T-helper 1 cell treated with Interleukin-12 subunit alpha and Interleukin-12 subunit beta and Interleukin-4 antibody, amounts not matched to agents 30 ng/mL and 1 ng/mL, for 36 hours (primary cell): Measurements from ENCODE around the gene KRTAP5-10. TPM values are rescaled to one million over a fixed set of nuclear protein-coding genes. Genes with fewer than 3 reads are reported as not detected.
"Not testable (repeated sequence)": the region's sequence is repeated elsewhere in the genome, so short reads cannot be mapped to it uniquely, and the experiment has no call there.

Experiments
- intact Hi-C: fragments of 100-400 bp; cut with micrococcal nuclease; formaldehyde crosslinking; loops from one replicate; pipeline ENCODE4 v1.15.1; 2024
- total RNA-seq: library from RNA; stranded (reverse); gene quantifications from 2 replicates; pipeline ENCODE4 v1.2.3, GENCODE V29; 2022

KRTAP5-10 gene, protein sequence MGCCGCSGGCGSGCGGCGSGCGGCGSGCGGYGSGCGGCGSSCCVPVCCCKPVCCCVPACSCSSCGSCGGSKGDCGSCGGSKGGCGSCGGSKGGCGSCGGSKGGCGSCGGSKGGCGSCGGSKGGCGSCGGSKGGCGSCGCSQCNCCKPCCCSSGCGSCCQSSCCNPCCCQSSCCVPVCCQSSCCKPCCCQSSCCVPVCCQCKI
- total RNA-seq = not detected in 2 replicates

DNA sequence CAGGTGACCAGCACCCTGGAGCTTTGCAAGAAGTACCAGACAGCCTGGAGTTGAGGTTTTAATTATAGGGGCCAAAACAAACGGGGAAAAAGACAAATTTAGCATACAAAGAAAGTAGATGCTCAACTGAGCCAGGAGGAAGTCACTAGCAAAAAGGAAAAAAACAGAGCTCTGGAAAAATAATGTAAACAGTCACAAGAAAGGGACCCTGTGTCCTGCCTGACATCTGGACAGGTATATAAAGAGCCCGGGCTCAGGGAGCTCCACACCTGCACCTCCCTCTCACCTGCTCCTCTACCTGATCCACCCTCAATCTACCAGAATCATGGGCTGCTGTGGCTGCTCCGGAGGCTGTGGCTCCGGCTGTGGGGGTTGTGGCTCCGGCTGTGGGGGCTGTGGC, at the start of gene KRTAP5-10:
Gene KRTAP5-10, plus strand, starts transcription at position 301 of the 400 bp plus-strand sequence. Its CDS starts 25 bp downstream, at position 326.
- intact Hi-C loops = no loop called here

DNA sequence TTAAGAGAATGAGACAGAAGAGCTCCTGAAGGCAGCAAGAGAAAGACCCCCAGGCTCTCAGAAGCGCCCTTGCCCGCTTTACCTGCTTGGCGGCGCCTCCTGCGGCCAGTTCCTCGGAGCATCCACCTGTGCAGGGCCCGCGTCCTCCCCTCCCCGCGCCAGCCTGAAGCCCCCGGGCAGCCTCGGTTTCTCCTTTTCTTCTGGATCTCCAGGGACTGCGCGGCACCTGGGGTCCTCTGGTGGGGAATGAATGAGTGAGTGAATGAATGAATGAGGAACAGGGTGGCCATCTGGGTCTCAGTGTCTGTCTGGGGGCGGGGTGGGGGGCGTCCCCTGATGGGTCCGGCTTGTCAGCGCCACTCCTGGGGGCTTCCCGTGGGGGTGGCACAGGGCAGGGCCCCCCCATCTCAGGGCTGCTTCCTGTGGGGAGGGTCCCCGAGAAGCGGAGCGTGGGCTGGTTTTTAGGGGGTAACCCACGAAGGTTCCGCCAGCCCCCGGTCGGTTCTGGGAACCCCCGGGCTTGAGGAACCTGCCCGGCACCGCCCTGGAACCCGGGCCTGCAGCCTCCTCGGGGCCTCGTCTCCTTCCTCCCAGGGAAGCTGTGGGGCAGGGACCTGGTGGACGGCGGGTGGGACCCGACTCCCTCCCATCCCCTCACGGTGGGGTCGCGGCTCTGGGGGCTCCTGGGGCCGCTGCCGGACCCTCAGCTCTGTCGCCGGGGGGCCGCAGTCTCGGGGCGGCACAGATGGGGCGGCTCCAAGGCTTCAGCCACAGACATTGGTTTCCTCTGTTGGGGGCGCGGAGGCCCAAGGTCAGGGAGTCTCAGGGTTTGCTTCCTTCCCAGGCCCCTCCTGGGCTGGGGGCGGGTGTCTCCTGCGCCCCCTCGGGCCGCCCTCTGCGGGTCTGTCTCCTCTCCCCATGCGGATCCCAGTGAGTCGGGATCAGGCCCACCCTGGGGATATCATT, 46.6 kb upstream of the KRTAP5-10 start:
- intact Hi-C loops = no loop called here

DNA sequence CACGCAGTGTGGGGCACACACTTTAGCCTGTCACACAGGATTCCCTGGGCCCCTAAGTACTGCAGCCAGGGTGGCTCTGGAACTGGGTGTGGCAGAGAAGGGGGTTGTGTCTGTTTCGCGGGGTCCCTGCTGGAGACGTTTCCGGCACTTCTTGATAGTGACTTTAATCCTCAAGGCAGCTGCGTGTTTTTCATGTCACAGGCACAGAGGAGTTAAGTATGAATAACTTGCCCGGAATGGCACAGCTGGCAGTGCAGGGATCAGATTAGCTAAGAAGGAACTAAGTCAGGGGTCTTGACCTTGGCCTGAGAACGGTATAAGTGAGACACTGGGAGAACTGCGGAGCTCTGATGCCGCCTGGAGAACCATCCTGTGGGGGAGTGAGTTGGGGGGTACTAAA, 45.8 kb upstream of the KRTAP5-10 start:
- intact Hi-C loops = no loop called here

DNA sequence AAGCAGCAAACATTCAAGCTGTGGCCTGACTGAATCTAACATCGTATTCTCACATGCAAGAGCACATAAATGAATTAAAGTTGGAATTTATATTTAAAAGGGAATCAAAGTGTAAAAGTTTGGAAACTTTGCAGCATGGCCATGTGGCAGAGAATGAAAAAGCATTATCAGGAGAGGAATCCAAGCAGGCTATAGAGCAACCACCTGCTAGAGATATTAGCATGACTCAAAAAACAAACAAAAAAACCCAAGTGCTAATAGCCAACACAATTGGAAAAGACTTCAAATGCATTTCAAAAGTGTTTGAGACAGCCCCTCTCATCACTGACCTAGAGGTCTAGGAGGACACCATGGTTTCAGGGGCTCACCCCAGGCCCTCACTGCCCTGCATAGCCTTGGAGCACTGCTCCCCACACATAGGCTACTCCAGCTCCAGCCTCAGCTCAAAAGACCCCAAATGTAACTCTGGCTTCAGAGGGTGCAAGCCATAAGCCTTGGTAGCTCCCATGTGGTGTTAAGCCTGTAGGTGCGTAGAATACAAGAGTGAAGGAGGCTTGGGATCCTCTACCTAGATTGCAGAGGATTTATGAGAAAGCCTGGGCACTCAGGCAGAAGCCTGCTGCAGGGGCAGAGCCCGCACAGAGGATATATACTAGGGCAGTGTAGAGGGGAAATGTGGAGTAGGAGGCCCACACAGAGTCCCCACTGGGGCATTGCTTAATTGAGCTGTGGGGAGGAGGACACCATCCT, 40.0 kb upstream of the KRTAP5-10 start:
- intact Hi-C loops = no loop called here

DNA sequence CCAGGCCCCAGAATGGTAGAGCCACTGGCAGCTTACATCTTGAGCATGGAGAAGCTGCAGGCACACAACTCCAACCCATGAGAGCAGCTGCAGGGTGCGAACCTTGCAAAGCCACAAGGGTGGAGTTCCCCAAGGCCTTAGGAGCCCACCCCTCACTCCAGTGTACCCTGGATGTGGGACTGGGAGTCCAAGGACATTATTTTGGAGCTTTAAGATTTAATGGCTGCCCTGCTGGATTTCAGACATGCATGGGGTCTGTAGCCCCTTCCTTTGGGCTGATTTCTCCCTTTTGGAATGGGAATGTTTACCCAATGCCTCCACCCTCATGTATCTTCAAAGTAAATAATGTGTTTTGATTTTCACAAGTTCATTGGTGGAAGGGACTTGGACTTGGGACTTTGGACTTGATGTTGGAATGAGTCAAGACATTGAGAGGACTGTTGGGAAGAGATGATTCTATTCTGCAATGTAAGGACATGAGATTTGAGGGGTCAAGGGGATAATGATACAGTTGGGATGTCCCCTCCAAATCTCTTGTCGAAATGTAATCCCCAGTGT, 39.3 kb upstream of the KRTAP5-10 start:
- intact Hi-C loops = no loop called here

DNA sequence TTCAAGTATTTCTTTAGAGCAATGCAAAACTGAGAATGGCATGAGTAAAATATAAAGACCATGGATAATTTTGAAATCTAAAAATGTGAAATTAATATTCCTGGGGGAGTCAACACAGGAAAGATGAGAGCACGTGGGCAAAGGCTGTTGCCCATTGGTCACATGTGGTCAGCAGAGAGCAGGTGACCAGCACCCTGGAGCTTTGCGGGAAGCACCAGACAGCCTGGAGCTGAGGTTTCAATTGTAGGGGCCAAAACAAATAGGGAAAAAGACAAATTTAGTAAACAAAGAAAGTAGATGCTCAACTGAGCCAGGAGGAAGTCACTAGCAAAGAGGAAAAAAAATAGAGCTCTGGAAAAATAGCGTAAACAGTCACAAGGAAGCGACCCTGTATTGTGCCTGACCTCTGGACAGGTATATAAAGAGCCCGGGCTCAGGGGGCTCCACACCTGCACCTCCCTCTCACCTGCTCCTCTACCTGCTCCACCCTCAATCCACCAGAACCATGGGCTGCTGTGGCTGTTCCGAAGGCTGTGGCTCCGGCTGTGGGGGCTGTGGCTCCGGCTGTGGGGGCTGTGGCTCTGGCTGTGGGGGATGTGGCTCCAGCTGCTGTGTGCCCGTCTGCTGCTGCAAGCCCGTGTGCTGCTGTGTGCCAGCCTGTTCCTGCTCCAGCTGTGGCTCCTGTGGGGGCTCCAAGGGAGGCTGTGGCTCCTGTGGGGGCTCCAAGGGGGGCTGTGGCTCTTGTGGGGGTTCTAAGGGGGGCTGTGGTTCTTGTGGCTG, 38.4 kb upstream of the KRTAP5-10 start, which contains the start of gene KRTAP5-7:
Gene KRTAP5-7, plus strand, starts transcription at position 472 of the 780 bp plus-strand sequence. Its CDS starts 34 bp downstream, at position 506.
- intact Hi-C loops = not testable (repeated sequence)

DNA sequence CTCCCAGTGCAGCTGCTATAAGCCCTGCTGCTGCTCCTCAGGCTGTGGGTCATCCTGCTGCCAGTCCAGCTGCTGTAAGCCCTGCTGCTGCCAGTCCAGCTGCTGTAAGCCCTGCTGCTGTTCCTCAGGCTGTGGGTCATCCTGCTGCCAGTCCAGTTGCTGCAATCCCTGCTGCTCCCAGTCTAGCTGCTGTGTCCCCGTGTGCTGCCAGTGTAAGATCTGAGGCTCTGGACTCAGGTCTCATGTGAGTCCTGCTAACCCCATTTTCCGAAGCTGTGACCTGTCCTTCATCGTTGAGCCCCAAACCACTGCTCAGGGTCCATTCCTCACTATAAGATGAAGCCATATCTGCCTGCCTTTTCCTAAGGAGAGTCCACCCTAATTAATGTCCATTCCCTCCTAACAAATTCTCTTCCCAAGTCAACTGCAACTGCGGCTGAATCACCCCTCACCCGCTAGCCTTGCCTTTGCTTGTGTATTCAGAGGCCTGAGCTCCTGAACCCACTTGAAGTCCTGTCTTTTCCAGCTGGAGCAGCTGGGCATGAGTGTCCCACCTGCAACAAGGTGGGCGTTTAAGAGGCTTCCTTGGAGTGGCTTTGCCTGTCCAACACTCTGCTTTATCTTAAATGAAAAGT, 37.7 kb upstream of the KRTAP5-10 start:
- intact Hi-C loops = no loop called here

DNA sequence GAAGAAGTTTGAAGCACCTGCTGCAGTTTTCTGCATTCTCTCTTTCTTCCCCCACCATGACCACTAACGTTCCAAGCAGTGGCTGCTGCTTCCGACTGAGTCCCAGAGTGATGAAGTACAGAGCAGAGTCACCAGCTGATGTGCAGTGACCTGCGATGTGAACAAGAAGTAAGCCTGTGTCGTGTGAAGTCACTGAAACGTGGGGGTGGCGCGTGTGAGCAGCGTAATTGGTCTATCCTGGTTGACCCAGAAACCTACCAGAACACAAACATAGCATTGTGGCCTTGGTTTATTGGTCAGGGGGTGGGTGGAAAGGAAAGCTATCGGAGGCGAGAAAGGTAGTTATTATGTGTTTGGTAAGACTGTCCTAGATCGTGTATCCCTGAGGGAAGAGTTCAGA, 34.8 kb upstream of the KRTAP5-10 start:
- intact Hi-C loops = no loop called here

DNA sequence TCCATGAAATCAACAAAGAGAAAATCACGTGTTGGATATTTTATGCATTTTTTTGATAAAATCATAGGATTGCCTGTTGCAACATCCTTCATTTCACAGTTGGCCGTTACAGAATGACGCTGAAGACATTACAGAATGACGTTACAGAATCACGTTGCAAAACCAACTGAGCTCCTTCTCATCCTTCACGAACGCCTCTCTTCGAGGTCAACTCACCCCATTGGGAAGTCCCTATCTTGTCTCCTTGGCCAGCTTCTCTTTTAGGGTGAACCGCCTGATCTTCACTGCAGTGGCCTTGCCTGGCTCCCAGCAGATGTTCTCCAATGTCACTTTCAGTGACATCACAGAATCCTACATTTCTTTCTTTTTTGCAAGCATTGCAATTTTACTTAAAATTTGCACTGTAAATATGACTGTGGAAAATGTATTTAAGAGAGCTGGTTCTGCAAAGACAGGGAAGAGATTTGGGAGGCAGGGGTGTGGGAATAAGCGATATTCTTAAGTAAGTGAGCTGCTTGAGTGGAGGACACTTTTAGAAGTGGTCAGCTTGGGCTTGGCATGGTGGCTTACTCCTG, 33.2 kb upstream of the KRTAP5-10 start:
- intact Hi-C loops = no loop called here

DNA sequence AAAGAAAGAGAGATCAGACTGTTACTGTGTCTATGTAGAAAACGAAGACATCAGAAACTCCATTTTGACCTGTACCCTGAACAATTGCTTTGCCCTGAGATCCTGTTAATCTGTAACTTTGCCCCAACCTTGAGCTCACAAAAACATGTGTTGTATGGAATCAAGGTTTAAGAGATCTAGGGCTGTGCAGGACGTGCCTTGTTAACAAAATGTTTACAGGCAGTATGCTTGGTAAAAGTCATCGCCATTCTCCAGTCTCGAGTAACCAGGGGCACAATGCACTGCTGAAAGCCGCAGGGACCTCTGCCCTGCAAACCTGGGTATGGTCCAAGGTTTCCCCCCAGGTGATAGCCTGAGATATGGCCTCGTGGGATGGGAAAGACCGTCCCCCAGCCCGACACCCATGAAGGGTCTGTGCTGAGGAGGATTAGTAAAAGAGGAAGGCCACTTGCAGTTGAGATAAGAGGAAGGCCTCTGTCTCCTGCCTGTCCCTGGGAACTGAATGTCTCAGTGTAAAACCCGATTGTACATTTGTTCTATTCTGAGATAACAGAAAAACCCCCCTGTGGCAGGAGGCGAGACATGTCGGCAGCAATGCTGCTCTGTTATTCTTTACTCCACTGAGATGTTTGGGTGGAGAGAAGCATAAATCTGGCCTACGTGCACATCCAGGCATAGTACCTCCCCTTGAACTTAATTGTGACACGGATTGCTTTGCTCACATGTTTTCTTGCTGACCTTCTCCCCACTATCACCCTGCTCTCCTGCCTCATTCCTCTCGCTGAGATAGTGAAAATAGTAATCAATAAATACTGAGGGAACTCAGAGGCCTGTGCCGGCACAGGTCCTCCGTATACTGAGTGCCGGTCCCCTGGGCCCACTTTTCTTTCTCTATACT, 30.4 kb upstream of the KRTAP5-10 start:
- intact Hi-C loops = not testable (repeated sequence)

DNA sequence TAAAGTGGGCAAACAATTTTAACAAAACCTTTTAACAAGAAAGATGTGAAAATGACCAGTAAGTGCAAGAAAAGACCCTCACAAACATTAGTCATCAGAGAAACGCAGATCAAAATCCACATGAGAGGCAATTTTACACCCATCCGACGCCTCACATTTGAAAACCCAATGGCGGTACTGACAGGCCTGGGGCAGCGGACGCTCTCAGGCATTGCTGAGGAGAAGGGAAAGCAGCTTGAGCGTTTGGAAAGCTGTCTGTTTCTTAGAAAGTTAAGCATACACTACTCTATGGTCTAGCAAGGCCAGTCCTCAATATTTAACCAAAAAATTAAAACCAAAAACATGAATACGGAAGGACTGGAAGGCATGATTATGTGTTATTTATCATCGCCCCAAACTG, 29.5 kb upstream of the KRTAP5-10 start:
- intact Hi-C loops = no loop called here

DNA sequence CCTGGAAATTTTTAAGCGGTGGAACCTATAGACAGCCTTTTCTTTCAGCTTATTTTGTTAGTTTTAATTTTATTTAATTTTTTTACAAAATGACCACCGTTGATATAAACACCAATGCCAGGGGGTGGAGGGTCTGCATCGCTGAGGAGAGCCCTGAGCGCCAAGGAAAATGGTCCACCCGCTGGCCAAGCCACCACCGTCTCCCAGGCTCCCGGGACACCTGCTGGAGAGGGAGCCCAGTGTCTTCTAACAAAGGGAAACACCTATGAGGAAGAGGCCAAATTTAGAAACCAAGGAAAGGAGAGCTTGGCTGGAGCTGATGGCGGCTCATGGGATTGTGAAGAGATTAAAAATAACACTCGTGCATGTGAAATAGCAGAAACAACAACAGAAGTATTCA, 27.8 kb upstream of the KRTAP5-10 start:
- intact Hi-C loops = no loop called here

DNA sequence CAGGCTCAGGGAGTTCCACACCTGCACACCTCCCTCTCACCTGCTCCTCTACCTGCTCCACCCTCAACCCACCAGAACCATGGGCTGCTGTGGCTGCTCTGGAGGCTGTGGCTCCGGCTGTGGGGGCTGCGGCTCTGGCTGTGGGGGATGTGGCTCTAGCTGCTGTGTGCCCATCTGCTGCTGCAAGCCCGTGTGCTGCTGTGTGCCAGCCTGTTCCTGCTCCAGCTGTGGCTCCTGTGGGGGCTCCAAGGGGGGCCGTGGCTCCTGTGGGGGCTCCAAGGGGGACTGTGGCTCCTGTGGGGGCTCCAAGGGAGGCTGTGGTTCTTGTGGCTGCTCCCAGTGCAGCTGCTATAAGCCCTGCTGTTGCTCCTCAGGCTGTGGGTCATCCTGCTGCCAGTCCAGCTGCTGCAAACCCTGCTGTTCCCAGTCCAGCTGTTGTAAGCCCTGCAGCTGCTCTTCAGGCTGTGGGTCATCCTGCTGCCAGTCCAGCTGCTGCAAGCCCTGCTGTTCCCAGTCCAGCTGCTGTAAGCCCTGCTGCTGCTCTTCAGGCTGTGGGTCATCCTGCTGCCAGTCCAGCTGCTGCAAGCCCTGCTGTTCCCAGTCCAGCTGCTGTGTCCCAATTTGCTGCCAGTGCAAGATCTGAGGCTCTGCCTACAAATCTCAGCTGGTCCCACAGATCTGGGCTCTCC, 27.2 kb upstream of the KRTAP5-10 start, which contains the start of gene KRTAP5-8:
Gene KRTAP5-8, plus strand, starts transcription at position 49 of the 689 bp plus-strand sequence. Its CDS starts 31 bp downstream, at position 80.
- intact Hi-C loops = not testable (repeated sequence)

DNA sequence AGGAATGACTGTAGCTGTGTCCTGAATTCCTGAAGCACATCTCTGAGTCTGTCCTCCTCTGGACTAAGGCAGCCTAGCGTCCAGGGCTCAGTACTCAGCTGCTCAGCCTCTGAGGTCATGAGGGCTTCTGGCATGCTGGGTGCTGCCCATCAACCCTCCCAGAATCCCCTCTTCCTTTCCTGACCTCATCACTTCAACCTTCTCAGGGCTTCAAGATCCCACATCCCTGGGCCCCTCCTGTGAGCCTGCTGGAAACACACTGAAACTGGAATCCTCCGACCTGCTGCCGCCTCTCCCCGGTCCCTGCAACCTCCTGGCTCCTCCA, 26.7 kb upstream of the KRTAP5-10 start:
- intact Hi-C loops = no loop called here

DNA sequence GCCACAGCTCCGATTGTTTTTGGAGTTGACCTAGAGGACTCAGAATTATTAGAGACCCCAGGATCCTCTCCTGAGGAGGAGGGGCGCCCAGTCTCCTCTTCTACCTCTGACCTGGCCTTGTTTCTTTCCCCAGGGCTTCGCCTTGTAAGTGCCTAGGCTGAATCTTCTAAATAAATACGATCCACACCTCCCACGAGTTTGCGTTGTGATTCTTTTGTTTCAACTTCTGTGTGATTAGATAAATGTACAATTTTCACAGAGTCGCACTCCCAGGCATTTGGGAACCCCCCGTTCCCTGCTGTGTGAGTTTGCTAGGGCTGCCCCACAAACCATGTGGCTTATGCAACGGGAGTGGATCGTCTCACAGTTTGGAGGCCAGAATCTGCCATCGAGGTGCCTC, 26.3 kb upstream of the KRTAP5-10 start:
- intact Hi-C loops = no loop called here

DNA sequence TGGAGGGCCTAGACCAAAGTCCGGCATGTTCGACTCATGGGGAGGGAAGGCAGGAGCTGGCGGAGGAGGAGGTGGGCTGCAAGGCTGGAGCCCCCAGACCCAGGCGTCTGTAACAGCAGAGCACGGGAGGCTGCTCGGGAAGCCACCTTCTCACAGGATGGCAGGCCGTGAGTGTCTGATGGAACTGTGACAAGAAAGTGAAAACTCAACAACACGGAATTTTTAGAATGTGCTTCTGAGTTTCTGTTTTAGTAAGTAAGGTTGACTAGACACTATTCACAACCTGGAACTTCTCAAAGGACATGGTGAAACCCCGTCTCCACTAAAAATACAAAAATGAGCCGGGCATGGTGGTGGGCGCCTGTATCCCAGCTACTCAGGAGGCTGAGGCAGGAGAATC, 25.4 kb upstream of the KRTAP5-10 start:
- intact Hi-C loops = not testable (repeated sequence)

DNA sequence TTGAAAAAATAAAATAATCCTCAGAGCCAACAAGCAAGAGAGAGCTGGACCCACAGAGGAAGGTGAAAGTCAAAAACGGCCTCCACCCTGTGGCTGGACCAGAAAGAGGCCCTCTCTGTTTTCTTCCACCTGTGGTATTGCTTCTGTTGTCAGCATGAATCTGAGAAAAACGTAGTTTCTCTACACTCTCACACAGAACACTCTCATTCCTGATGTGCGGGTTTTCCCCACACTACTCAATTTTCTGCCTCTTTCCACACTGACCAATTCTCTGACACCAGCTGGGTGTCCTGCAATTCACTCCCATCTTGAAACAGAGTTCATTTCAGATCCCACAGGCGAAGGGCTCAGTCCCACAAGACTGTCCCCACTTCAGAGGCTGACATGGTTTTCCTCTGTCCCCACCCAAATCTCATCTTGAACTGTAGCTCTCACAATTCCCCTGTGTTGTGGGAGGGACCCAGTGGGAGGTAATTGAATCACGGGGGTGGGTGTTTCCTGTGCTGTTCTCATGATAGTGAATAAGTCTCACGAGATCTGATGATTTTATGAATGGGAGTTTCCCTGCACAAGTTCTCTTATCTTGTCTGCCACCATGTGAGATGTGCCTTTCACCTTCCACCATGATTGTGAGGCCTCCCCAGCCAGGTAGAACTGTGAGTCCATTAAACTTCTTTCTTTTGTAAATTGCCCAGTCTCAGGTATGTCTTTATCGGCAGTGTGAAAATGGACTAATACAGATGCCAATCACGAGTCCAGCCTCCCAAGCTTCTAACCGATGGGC, 24.6 kb upstream of the KRTAP5-10 start:
- intact Hi-C loops = not testable (repeated sequence)
